ENCODE measurements around the gene KICS2. TPM values are rescaled to one million over a fixed set of nuclear protein-coding genes. Genes with fewer than 3 reads are reported as not detected.

Gene KICS2
- total RNA-seq, 1 experiment from 2014 or later = 9.6 TPM

DNA sequence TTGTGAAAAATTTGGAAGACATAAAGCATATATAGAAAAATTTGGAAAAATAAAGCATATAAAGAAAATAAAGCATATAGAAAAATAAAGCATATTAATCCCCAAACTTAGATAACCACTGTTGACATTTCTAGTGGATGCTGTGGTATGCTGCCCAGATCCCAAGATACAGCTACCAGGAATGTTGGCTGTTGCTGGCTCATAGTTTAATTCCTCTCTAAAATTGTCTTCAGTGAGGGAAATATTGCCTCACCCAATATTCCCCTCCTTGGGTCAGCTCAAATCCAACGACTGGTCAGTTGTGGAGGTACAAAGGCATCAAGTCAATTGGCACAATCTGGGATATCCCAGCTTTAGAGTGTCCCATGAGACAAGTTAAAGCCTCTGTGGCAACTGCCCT, 10.1 kb upstream of the KICS2 start:
- no peak for ATAC-seq

DNA sequence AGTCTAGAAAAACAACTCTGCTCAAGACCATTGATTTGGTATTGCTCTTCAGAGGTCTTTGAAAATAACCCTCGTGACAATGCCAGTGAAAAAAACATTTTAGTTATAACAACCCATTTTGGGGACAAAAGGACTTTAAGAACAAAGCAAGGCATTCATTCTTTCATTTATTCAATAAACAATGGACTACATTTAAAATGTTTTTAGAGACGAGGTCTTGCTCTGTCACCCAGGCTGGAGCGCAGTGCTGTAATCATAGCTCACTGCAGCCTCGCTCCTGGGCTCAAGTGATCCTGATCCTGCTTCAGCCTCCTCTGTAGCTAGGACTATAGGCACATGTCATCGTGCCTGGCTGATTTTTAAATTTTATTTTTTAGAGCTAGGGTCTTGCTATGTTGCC, 7.7 kb upstream of the KICS2 start:
- BruUV-seq (replicated peaks) = no TSS peak
- in situ Hi-C loops (cut with HindIII; ENCODE audit: low pct_unique_long_range_greater_than_20kb, low sequenced_read_pairs) (no loop called here), intact Hi-C loops (cut with micrococcal nuclease; ENCODE audit: unreplicated experiment) (no loop called here)

More for the DNA sequence above, 10.1 kb upstream of the KICS2 start:
- no peaks in the 10 kb centered on the region for H3K9me3 ChIP-seq (ENCODE audit: control insufficient read depth, insufficient read depth, low read depth, low read length)
- H3K4me3 ChIP-seq (ENCODE audit: low read depth in 2 of 2, low read length in 2 of 2) = no peak overlapping the region
- no peaks in the 10 kb centered on the region for H3K27me3 ChIP-seq (ENCODE audit: control insufficient read depth, insufficient read depth, low read length)
- intact Hi-C loops (cut with micrococcal nuclease; ENCODE audit: unreplicated experiment) (no loop called here), in situ Hi-C loops (cut with HindIII; ENCODE audit: low pct_unique_long_range_greater_than_20kb, low sequenced_read_pairs) (no loop called here)
- POLR2A ChIA-PET = no interaction called here
- H3K4me1 ChIP-seq (ENCODE audit: control insufficient read depth, insufficient read depth, low read length) = no peaks in the 10 kb centered on the region
- no peak overlapping the region for H3K27ac ChIP-seq (ENCODE audit: low read length)
- no peak for TF ChIP-seq POLR2AphosphoS5 (IDR thresholded peaks at IDR 0.05; ENCODE audit: low read depth, low read length)
- no peak for TF ChIP-seq SIN3A (IDR thresholded peaks at IDR 0.05; ENCODE audit: borderline replicate concordance, insufficient read depth, low read depth, low read length)
- TF ChIP-seq, protein P1, sequence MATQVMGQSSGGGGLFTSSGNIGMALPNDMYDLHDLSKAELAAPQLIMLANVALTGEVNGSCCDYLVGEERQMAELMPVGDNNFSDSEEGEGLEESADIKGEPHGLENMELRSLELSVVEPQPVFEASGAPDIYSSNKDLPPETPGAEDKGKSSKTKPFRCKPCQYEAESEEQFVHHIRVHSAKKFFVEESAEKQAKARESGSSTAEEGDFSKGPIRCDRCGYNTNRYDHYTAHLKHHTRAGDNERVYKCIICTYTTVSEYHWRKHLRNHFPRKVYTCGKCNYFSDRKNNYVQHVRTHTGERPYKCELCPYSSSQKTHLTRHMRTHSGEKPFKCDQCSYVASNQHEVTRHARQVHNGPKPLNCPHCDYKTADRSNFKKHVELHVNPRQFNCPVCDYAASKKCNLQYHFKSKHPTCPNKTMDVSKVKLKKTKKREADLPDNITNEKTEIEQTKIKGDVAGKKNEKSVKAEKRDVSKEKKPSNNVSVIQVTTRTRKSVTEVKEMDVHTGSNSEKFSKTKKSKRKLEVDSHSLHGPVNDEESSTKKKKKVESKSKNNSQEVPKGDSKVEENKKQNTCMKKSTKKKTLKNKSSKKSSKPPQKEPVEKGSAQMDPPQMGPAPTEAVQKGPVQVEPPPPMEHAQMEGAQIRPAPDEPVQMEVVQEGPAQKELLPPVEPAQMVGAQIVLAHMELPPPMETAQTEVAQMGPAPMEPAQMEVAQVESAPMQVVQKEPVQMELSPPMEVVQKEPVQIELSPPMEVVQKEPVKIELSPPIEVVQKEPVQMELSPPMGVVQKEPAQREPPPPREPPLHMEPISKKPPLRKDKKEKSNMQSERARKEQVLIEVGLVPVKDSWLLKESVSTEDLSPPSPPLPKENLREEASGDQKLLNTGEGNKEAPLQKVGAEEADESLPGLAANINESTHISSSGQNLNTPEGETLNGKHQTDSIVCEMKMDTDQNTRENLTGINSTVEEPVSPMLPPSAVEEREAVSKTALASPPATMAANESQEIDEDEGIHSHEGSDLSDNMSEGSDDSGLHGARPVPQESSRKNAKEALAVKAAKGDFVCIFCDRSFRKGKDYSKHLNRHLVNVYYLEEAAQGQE (IDR thresholded peaks at IDR 0.05; ENCODE audit: insufficient read depth in 1 of 2, low read depth in 2 of 2, low read length in 1 of 2) = no peak
- no peak for TF ChIP-seq TCF7L2 (IDR thresholded peaks at IDR 0.05; ENCODE audit: low read depth, low read length)
- TF ChIP-seq, protein P2, sequence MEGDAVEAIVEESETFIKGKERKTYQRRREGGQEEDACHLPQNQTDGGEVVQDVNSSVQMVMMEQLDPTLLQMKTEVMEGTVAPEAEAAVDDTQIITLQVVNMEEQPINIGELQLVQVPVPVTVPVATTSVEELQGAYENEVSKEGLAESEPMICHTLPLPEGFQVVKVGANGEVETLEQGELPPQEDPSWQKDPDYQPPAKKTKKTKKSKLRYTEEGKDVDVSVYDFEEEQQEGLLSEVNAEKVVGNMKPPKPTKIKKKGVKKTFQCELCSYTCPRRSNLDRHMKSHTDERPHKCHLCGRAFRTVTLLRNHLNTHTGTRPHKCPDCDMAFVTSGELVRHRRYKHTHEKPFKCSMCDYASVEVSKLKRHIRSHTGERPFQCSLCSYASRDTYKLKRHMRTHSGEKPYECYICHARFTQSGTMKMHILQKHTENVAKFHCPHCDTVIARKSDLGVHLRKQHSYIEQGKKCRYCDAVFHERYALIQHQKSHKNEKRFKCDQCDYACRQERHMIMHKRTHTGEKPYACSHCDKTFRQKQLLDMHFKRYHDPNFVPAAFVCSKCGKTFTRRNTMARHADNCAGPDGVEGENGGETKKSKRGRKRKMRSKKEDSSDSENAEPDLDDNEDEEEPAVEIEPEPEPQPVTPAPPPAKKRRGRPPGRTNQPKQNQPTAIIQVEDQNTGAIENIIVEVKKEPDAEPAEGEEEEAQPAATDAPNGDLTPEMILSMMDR (IDR thresholded peaks at IDR 0.05) = no peak
- no peak for DNase-seq (ENCODE audit: low read depth, low spot score)
- CTCF ChIA-PET = no interaction called here
- H3K36me3 ChIP-seq (ENCODE audit: control insufficient read depth, insufficient read depth, low read length) = no peaks in the 10 kb centered on the region
- BruUV-seq (replicated peaks) = no TSS peak

More for the DNA sequence above, 7.7 kb upstream of the KICS2 start:
- ChIA-PET CTCF (no interaction called here), POLR2A (no interaction called here)
- DNase-seq (ENCODE audit: low read depth, low spot score) (no peak), ATAC-seq (no peak)
- H3K9me3 ChIP-seq (ENCODE audit: control insufficient read depth, insufficient read depth, low read depth, low read length) = no peaks in the 10 kb centered on the region
- no peaks in the 10 kb centered on the region for H3K27me3 ChIP-seq (ENCODE audit: control insufficient read depth, insufficient read depth, low read length)
- TF ChIP-seq SIN3A (IDR thresholded peaks at IDR 0.05; ENCODE audit: borderline replicate concordance, insufficient read depth, low read depth, low read length) (no peak), POLR2AphosphoS5 (IDR thresholded peaks at IDR 0.05; ENCODE audit: low read depth, low read length) (no peak), TCF7L2 (IDR thresholded peaks at IDR 0.05; ENCODE audit: low read depth, low read length) (no peak)
- TF ChIP-seq, protein P1 (IDR thresholded peaks at IDR 0.05; ENCODE audit: insufficient read depth in 1 of 2, low read depth in 2 of 2, low read length in 1 of 2) = no peak
- no peak overlapping the region for H3K27ac ChIP-seq (ENCODE audit: low read length)
- H3K4me1 ChIP-seq (ENCODE audit: control insufficient read depth, insufficient read depth, low read length) = no peaks in the 10 kb centered on the region
- no peak overlapping the region for H3K4me3 ChIP-seq (ENCODE audit: low read depth in 2 of 2, low read length in 2 of 2)
- no peaks in the 10 kb centered on the region for H3K36me3 ChIP-seq (ENCODE audit: control insufficient read depth, insufficient read depth, low read length)

Measured in Panc1 (cell line).